COR-L47 (cell line): ENCODE data around the gene TNKS1BP1.
"Not testable (repeated sequence)": the region's sequence is repeated elsewhere in the genome, so short reads cannot be mapped to it uniquely, and the experiment has no call there.

Source experiments
- DNase-seq: peaks from one replicate; lab custom pipeline; 2025; lab: John Stamatoyannopoulos, UW

The TNKS1BP1 gene, protein sequence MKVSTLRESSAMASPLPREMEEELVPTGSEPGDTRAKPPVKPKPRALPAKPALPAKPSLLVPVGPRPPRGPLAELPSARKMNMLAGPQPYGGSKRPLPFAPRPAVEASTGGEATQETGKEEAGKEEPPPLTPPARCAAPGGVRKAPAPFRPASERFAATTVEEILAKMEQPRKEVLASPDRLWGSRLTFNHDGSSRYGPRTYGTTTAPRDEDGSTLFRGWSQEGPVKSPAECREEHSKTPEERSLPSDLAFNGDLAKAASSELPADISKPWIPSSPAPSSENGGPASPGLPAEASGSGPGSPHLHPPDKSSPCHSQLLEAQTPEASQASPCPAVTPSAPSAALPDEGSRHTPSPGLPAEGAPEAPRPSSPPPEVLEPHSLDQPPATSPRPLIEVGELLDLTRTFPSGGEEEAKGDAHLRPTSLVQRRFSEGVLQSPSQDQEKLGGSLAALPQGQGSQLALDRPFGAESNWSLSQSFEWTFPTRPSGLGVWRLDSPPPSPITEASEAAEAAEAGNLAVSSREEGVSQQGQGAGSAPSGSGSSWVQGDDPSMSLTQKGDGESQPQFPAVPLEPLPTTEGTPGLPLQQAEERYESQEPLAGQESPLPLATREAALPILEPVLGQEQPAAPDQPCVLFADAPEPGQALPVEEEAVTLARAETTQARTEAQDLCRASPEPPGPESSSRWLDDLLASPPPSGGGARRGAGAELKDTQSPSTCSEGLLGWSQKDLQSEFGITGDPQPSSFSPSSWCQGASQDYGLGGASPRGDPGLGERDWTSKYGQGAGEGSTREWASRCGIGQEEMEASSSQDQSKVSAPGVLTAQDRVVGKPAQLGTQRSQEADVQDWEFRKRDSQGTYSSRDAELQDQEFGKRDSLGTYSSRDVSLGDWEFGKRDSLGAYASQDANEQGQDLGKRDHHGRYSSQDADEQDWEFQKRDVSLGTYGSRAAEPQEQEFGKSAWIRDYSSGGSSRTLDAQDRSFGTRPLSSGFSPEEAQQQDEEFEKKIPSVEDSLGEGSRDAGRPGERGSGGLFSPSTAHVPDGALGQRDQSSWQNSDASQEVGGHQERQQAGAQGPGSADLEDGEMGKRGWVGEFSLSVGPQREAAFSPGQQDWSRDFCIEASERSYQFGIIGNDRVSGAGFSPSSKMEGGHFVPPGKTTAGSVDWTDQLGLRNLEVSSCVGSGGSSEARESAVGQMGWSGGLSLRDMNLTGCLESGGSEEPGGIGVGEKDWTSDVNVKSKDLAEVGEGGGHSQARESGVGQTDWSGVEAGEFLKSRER (N-terminal part only)

DNA sequence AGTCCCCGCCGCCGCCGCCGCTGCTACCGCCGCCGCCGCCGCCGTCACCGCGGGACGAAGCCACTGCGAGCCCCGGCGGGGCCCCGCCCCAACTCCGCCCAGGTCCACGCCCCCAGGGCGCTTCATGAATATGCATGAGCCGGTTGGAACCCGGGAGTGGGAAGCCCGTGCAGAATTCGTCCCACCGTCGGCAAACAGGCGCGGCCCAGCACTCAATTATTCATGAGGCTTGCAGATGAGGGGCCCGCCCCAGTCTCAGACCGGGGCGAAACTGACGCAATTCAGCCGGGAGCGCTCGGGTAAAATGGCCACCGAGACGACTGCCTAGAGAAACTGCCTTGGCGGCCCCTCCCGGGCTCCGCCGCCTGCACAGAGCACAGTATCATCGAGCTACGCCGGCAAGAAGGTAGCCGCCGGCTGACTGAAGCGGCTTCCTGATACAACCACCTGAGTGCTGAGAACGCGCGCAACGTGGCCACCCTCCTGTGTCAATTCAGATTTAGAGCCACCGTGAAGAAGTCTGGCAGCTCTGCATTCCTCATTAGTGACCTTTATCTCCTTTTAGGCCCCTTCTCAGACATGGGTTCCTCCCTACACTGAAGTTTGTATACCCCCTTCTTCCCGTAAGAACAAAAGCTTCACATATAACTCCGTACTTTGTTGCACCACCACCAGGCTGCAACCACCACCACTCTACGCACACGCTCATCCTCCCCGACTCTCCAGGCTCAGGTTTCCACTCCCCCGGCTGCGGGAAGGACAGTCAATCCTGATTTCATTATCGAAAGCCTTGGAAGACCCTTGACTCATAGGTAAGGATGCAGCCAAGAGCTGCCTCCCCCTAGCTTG, at the start of gene TNKS1BP1:
TSS of gene TNKS1BP1 (minus strand) at position 67 of the 849 bp plus-strand sequence. CDS start 3,067 bp downstream, outside the sequence.
- DNase-seq = peak; percentile 95

DNA sequence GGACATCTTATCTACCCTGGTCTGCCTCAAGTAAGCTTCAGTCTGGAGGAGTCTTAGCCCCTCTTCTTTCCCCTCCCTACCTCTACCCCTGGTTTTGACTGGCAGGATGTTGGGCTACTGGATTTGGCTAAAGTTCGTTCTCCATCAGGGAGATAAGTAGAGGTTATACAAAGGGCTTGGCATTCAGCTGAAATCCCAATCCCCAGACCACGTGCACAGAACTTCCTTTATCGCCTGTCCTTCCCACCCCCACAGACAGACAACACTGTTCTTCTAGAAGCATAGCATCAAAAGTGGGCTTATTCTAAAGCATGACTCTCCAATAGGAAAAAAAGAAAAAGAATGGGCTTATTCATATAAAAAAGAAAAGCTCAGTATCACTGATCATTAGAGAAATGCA, 48.4 kb upstream of the TNKS1BP1 start:
- no peak for DNase-seq

DNA sequence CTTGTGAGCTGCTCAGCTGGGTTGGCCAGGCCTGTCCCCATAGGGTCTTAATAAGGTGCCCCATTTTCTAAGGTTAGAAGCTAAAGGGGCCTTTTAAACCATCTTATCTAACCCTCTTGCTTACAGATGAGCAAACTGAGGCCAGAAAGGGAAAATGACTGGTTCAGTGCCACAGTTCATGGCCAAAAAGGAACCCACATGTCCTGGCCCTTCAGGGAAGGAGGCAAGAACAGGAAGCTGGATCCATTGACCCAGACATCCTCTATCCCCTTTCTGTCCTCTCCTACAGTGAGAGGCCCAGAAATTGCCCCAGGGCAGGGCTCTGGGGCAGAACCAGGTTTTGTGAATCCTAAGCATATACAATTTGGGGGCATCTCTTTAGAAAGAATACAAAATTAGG, 46.2 kb upstream of the TNKS1BP1 start:
- DNase-seq = no peak

DNA sequence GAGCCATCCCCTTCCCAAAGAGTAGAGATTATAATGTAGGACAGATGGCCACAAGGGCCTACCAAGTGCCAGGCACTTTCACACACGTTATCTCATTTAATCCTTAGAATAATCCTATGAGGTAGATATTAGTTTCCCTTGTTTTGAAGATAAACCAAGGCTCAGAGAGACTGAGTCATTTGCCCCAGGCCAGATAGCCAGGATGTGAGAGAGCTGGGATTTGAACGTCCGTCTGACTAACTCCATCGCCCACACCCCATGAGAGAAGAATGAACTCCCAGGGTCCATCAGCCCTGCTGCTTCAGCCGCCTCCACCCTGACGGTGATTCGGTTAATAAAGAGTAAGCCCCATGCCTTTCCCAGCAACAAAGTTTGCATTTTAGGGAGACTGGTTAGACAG, 45.5 kb upstream of the TNKS1BP1 start:
- DNase-seq = no peak

DNA sequence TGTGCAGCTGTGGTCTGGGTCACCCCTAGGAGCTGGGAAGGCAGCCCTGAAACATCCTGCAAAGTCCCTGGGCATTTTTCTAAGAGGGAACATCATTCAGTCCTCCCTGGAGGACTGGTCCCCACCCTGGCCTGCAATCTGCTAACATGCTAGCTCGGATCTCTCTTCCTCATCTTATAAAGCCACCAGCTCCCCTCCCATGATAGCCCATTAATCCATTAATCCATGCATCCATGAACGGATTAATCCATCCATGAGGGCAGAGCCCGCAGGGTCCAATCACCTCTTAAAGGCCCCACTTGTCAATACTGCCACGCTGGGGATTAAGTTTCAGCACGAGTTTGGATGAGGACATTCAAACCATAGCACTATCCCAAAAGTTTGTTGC, 44.1 kb upstream of the TNKS1BP1 start:
- no peak for DNase-seq

DNA sequence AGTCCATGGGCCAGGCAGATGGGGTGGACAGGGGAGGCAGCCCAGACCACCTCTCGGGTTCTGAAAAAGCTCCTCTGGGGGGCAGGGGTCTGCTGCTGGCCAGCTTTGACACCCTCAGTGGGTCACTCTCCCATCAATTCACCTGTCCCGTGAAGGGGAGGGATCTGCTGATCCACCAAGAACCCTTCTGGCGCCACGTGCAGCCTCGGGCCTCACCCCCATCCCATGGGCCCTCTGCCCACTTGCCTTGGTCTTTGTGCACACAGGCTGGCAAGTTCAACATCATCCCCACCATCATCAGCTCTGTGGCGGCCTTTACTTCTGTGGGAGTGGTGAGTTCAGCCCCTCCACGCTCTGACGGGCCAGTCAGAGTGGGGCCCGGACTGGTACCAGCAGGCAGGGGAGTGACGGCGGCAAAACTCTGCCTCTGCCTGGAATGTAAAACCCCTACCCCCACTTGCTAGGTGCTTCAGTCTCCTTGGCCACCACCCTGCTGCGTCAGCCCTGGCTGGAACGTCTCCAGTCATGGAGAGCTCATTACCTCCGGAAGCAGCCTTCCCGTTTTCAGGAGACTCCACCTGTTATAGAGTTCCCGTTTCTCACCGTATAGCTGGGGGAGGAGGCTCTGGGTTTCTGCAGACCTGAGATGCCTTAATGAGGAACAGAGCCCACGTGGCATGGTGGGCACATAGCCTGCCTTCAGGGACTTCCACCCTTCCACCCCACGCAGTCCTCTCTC, 43.5 kb upstream of the TNKS1BP1 start:
- DNase-seq = no peak

DNA sequence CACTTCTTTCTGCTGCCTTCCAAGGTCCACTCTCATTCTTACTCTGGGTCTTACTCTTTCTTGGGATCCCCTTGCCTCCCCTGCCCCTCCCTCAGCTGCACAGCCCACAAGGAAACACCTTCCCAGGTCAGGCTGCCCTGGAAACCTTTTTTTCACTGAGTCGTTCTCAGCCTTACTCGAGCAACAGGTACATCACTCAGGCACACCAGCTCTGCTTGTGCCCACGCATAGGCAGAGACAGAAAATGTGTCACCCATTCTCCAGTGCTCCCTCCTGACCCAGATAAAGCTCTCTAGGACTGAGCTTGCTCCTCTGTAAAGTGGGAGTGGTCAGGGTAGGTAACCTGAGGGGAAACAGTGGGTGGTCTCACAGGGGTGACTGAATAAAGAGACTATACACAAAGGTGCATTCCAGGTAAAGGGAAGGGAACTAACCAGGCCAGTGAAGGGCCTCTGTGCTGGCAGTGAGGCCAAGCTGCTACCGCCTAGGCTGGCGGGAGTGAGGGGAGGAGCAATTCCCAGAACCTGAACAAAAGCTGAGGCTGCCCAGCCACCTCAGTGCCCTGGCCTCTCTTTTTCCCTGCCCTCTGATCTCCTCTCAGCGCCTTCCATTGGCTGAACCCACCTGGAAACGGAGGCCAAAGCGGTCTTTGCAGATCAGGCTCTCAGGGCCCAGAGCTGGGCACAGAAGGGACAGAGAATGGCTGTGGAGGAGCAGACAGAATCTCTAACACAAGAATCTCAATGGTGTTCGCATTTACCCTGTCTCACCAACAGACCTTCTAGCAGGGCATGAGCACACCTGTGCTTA, 40.3 kb upstream of the TNKS1BP1 start:
- DNase-seq = no peak

DNA sequence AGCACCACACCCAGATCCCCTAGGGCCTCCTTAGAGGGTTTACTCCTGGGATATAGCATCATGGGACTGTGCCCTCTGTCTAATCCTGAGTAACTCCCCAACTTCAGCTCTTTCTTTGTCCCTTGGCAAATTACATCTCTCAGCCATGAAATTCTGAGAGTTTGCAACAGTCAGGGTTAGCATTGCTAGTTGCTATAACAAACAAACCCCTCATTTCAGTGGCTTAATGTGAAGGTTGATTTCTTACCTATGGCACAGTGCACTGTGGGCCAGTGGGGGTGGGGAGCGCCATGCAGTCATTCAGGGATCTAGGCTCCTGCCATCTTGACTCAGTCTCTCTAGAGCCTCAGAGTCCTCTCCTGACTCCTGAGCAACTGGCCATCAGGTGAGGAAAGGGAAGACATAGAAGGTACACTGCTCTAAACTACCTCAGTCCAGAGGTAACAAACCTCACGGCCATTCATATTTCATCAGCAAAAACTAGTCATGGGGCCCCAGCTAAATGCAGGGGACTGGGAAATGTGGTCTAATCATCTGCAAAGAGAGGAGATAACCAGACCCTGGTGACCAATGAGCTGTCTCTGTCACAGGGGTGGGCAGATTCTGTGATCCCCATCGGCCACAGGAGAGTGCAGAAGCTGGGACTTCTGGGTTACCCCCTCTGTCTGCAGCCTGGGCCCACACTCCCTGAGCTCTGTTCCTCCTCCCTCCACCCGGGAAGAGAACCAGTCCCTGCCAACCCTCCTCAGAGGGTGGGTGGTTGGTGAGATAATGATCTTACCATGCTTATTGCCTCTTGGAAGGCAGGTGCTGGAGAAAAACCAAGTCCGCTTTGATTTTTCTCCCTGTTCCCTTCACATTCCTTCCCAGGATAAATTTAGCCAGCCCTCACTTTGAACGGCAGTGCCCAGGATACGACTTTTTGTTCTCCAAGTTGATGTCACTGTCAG, 38.7 kb upstream of the TNKS1BP1 start:
- no peak for DNase-seq

DNA sequence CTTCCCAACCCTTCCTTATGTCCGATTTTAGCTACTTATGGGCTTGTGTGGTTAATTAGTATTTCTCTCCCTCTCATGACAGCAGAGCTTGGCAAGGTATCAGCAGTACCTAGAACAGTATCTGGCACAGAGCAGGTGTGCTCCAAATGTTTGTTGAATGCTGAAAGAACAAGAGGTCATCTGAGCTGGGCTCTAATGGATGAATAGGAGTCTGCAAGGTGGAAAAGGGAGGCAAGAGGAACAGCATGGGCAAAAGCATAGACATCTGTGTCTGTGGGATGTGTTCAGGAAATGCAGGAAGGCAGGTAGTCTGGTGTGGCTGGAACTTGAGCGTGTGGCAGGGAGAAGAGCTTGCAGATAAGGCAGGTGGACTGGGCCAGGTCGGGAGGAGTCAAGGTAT, 37.2 kb upstream of the TNKS1BP1 start:
- DNase-seq = no peak

DNA sequence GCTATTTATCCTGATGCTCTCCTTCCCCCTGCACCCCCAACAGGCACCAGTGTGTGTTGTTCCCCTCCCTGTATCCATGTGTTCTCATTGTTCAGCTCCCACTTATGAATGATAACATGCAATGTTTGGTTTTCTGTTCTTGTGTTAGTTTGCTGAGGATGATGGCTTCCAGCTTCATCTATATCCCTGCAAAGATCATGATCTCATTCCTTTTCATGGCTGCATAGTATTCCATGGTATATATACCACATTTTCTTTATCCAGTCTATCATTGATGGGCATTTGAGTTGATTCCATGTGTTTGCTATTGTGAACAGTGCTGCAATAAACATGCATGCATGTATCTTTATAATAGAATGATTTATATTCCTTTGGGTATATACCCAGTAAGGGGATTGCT, 36.7 kb upstream of the TNKS1BP1 start:
- DNase-seq = not testable (repeated sequence)

DNA sequence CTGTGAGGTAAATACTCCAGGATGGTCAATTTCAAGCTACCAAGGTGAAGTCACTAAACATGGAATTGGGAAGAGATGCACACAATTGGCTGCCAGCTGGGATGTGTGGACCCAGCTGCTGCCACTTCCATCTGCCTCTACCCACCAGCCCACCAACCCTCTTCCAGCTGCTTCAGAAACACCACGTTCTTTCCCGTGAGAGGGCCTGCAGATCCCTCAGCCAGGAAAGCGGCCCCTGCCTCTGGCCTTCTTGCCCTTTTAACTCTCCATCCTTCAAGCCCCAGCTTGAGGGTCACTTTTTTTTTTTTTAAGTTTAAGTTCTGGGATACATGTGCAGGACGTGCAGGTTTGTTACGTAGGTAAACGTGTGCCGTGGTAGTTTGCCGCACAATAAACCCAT, 36.2 kb upstream of the TNKS1BP1 start:
- no peak for DNase-seq

DNA sequence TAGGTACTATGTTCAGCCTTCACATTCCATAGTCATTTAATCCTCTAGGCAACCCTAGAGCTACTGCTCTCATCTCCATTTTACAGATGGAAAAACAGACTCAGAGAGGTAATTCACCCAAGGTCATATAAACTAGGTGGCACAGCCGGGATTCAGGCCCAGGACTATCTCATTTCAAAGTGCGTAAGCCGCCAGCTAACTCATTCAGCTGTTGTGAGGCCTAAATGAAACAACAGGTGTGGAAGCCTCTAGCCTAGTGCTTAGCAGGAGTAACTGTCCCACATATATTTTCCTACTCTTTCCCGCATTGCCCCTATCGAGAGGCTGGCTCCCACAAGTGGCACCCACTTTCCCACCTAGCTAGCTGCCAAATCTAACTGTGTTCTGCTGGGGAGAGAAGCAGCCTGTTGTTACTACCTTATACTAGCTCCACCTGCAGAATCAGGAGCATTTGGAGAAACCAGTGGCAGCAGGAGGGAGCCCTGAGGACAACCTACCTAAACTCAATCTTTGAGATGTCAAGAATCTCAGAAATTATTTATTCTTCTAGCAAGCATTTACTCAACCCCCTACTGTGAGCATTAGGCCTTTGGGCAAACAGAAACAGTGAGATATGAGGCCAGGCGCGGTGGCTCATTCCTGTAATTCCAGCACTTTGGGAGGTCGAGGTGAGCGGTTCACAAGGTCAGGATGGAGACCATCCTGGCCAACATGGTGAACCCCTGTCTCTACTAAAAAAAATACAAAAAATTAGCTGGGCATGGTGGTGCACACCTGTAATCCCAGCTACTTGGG, 35.3 kb upstream of the TNKS1BP1 start:
- no peak for DNase-seq

DNA sequence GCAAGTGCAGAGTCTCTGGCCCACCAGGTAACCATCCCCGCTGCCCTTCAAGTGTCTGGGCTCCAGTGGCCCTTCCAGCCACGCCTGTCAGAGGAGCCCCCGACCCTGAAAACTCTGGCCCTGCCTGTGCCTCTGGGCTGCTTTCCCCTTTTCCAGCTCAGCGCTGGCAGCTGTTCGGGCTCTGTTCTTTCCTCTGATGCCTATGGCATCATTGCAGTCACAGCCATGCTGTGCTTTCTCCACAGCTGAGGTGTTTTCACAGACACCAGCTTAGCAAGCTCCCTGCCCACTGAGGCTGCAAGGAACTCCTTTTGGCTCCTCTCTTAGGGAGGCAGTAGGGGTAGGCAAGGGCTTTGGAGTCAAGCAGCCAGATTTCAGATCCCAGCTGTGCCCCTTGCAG, 34.6 kb upstream of the TNKS1BP1 start:
- no peak for DNase-seq

DNA sequence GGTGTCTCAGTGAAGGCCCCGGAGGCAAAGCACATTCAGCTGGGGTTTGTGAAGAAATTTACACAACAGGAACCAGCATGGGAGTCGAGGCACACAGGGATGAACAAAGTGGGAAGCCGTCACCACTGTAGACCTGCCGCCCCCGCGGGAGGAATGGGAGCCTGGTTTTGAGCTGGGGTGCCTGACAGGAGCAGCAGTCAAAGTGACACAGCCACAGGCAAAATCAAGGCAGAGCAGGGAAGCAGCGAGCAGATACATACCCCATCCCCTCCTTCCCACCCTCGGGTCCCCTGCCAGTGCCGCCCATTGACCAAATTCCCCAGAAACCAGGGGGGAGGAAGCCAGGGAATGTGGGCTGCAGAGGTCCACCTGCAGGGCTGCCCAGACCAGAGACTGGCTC, 34.2 kb upstream of the TNKS1BP1 start:
- no peak for DNase-seq

DNA sequence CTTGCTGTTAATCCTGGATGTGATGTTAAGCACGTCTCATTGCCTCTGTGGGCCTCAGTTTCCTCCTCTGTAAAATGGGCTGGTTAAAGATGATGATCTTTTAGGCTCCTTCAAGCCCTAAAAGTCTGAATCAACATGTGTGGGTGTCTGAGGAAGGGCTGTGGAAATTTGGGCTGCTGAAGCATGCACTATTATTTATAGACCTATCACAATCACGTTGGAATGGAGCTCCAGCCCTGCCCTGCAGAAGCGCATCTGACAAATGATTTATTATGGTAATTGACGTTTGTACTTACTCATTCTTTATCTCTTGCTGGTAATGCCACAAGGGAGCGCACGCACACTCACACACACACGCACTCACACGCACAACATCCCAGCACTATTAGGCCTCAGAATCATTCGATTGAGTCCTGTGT, 33.8 kb upstream of the TNKS1BP1 start:
- no peak for DNase-seq

DNA sequence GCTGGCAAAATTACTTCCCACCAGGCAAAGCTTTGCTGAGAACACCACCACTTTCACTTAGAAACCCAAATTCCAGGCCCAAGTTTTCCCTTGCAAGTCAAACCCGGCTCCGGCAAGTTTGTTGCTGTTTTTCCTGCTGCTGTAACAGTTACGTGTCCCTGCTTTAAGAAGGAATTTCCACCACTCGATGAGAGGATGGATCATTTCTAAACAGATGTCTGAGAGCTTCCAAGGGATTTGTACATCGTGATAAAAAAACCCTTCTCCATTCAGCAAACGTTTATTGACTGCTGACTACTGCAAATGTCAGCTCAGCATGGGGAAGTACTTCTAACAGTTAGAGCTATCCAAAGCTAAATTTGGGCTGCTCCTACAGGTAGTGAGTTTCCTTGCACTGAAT, 33.1 kb upstream of the TNKS1BP1 start:
- DNase-seq = no peak

DNA sequence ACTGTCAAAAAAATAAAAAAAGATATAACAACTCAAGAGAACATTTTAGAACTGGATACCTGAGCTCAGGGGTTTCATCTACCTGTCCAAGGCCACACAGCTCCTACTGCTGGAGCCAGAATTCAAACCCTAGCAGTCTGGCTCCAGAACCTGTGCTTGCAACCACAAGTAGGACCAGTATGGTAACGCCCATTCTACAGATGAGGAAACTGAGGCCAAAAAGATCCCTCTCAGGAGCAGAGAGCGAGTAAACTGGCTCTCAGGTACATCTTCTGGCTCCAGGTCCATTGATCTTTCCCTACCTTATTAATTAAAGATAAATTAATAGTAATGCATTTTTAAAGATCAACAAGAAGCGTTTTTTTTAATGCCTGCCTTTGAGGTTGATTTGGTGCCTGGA, 32.6 kb upstream of the TNKS1BP1 start:
- no peak for DNase-seq

DNA sequence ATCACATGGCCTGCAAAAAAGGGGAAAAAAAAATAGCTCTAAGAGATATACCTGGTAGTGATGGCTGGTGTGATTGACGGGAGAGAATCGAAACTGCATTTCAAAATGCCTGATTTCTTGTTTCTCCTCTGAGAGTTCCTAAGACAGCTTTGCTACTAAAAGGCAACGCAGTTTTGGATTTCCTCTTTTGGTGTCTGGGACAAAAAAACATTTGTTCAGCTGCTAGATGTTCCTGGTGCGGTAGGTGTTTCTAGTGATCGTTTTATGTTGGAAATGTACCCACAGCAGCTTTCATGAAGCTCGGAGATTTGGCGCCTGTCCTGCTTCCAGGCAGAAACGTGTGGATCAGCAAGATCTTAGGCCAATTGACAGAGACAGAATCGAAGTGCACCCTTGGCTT, 31.5 kb upstream of the TNKS1BP1 start:
- DNase-seq = no peak
